Right lobe of liver (tissue), 6 donors: ENCODE measurements around the gene MRFAP1L1. TPM values are rescaled to one million over a fixed set of nuclear protein-coding genes. Genes with fewer than 3 reads are reported as not detected.

ENCODE experiments used
- ATAC-seq, 4 donors: fragments of 200-7000 bp; cut with Tn5 transposase; one replicate each; pipeline ENCODE4 v1.9.1; 2020; ENCODE audit warnings: mild to moderate bottlenecking in 4 of 4, moderate library complexity in 4 of 4
- DNase-seq, 3 donors: peaks; one replicate each; pipeline ENCODE4 v3.0.0-alpha.2; 2020
- H3K27ac ChIP-seq, 3 donors: fragments of 200-600 bp; one replicate each; pipeline ENCODE4 v1.8.0; 2022
- H3K27me3 ChIP-seq, 2 donors: fragments of 200-600 bp; one replicate each; pipeline ENCODE4 v1.8.0; 2022
- H3K36me3 ChIP-seq, 4 donors: fragments of 200-600 bp; sonication (generic) in 1 of 4; one replicate each; pipeline versions ENCODE4 v1.5.1 to v1.8.0; 2017 to 2022; ENCODE audit warnings: control low read depth in 1 of 4
- H3K4me1 ChIP-seq, 4 donors: fragments of 200-600 bp; sonication (generic) in 1 of 4; one replicate each; pipeline versions ENCODE4 v1.5.1 to v1.8.0; 2017 to 2022; ENCODE audit warnings: control low read depth in 1 of 4
- H3K4me3 ChIP-seq, 3 donors: fragments of 200-600 bp; one replicate each; pipeline ENCODE4 v1.8.0; 2022
- H3K9me3 ChIP-seq, 4 donors: fragments of 200-600 bp; sonication (generic) in 1 of 4; one replicate each; pipeline versions ENCODE4 v1.5.1 to v1.8.0; 2017 to 2022; ENCODE audit warnings: control low read depth in 1 of 4
- POLR2A ChIP-seq: fragments of 450-650 bp; IDR thresholded peaks from one replicate; pipeline ENCODE4 v1.6.1; 2017; ENCODE audit warnings: antibody characterized with exemption, mild to moderate bottlenecking
- WGBS: methylation state at CpG from one replicate; pipeline ENCODE4 v1.1.6; 2018; ENCODE audit warnings: low coverage, low lambda C conversion rate; ENCODE audit not compliant: insufficient coverage; ENCODE audit errors: missing lambda C conversion rate; 5-methylcytosine and 5-hydroxymethylcytosine counted together
- intact Hi-C, 2 donors: fragments of 100-400 bp; cut with DNase I; formaldehyde crosslinking; loops; one replicate each; pipeline versions ENCODE4 v1.11.2 to v1.14.1; 2022
- total RNA-seq, 6 experiments: library from RNA; depleted of rRNA in 2 of 6; stranded (reverse); fragments of >200 nt in 2 of 6; fragmentation: NEBNext Ultra II Directional in 3 of 6; extraction: Animal tissue kit (Norgen Biotek cat#: 25700) in 3 of 6; gene quantifications; one replicate each; pipeline versions ENCODE4 v1.1.0 to v1.2.4, GENCODE V29; 2016 to 2023
- TF ChIP-seq, protein P1 (sequence below), 4 donors: fragments of 200-600 bp in 3 of 4; fragments of 450-650 bp in 1 of 4; IDR thresholded peaks; one replicate each; pipeline versions ENCODE4 v1.5.1 to v1.8.0; 2016 to 2022; ENCODE audit warnings: antibody characterized with exemption in 4 of 4, mild to moderate bottlenecking in 2 of 4
- donor health status: DM: no; HTN: yes; CAD: no.
- donor health status: DM: no; HTN: no; CAD: no.
- donor health status: DM: no; HTN: no; CAD: no.
- donor health status: DM: no; HTN: yes; CAD: no.
- donor health status: DM: no; HTN: yes; CAD: no.

The MRFAP1L1 gene
- total RNA-seq, 6 experiments from 2014 or later, result 18.9 to 30.7 (median 28.4) TPM

DNA sequence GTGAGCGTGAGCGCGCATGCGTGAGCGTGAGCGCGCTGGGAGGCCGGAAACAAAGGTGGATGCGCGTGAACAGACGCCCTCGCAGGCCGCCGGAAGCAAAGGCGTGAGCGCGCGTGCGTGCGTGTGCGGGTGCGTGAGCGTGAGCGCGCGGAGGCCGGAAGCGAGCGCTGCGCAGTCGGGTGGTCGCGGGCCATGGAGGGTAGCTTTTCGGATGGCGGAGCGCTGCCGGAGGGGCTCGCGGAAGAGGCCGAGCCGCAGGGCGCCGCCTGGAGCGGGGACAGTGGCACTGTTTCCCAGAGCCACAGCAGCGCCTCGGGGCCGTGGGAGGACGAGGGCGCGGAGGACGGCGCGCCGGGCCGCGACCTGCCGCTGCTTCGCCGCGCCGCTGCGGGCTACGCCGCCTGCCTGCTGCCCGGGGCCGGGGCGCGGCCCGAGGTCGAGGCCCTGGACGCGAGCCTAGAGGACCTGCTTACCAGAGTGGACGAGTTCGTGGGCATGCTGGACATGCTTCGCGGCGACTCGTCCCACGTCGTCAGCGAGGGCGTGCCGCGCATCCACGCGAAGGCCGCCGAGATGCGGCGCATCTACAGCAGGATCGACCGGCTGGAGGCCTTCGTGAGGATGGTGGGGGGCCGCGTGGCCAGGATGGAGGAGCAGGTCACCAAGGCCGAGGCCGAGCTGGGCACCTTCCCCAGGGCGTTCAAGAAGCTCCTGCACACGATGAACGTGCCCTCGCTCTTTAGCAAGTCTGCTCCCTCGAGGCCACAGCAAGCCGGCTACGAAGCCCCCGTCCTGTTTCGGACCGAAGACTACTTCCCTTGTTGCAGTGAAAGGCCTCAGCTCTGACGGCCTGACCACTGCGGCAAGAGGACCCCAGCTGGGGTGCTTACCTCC lies 6.6 kb upstream of the MRFAP1L1 start, which contains the start of gene BLOC1S4:
TSS of gene BLOC1S4 (plus strand) at position 157 of the 894 bp plus-strand sequence. CDS start at position 193, 36 bp downstream.
- whole genome bisulfite sequencing, result under 1% methylated on average over 34 of the region's 109 CpGs
- intact Hi-C loops, result no loop called here
- ATAC-seq, result peak; percentile 92 to 96 (median 94)

DNA sequence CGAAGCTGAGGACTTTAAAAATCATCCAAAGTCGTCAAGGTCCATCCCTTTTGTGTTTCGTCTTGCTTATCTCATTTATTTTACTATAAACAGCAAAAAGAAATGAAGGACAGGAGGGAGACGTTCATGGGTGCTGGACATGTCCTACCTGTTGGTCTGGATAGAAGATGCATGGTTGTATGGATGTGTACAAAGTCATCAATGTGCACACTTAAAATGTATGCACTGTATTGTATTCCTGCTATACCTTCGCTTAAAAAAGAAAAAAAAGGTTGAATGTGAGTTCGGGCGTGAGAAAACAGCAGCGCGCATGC lies 6.0 kb upstream of the MRFAP1L1 start:
- DNase-seq (no peak), ATAC-seq (no peak)
- Histone ChIP-seq H3K4me1 (peaks cover 0 to 15% (median 5%) of the 10 kb centered on the region in 4 donors), H3K4me3 (peak overlapping the region; percentile 67 to 87 (median 69)), H3K27ac (peak overlapping the region; percentile 21 to 77 (median 68)), H3K36me3 (no peaks in the 10 kb centered on the region), H3K9me3 (no peaks in the 10 kb centered on the region), H3K27me3 (no peaks in the 10 kb centered on the region)
- TF ChIP-seq POLR2A, result no peak
- intact Hi-C loops, result no loop called here
- WGBS, result 7% methylated on average over 9 of the region's 9 CpGs

More for the DNA sequence above, 6.6 kb upstream of the MRFAP1L1 start, which contains the start of gene BLOC1S4:
- Histone ChIP-seq H3K4me3 (peak within 1 kb of the TSS; percentile 67 to 87 (median 69)), H3K4me1 (peaks cover 0 to 15% (median 5%) of the 10 kb centered on the region in 4 donors), H3K27me3 (no peaks in the 10 kb centered on the region), H3K27ac (peak within 1 kb of the TSS; percentile 68 to 86 (median 77)), H3K9me3 (no peaks in the 10 kb centered on the region), H3K36me3 (no peaks in the 10 kb centered on the region)
- TF ChIP-seq, protein P1, sequence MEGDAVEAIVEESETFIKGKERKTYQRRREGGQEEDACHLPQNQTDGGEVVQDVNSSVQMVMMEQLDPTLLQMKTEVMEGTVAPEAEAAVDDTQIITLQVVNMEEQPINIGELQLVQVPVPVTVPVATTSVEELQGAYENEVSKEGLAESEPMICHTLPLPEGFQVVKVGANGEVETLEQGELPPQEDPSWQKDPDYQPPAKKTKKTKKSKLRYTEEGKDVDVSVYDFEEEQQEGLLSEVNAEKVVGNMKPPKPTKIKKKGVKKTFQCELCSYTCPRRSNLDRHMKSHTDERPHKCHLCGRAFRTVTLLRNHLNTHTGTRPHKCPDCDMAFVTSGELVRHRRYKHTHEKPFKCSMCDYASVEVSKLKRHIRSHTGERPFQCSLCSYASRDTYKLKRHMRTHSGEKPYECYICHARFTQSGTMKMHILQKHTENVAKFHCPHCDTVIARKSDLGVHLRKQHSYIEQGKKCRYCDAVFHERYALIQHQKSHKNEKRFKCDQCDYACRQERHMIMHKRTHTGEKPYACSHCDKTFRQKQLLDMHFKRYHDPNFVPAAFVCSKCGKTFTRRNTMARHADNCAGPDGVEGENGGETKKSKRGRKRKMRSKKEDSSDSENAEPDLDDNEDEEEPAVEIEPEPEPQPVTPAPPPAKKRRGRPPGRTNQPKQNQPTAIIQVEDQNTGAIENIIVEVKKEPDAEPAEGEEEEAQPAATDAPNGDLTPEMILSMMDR (IDR thresholded peaks at IDR 0.05), result peak in 2 of 4 donors; percentile 11 to 33
- TF ChIP-seq POLR2A, result peak; percentile 88
- DNase-seq, result peak; percentile 89 to 91 (median 89)

DNA sequence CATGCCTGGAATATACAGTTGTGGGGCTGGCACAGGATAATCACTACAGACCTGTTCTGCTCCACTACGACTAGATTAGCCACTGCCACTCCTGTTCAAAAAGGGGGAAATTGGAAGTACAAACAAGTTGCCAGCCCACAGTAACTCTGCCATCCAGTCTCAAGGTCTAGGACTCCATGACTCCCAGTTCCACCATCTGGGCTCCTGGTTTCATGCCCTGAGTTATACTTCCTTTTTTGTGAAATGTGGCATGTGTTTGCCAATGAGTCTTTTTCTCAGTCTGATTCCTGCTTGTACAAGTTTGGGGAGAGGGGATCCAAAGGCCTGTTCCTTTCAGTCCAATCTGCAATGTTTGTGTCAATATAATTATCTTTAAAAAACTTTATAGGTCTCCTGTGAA lies 5.3 kb upstream of the MRFAP1L1 start:
- 75% methylated on average over 1 of the region's 1 CpG for WGBS
- no peaks in the 10 kb centered on the region for H3K9me3 ChIP-seq
- intact Hi-C loops, result no loop called here
- H3K4me1 ChIP-seq, result peaks cover 0 to 21% (median 6%) of the 10 kb centered on the region in 4 donors
- ATAC-seq (no peak), DNase-seq (peak in 1 of 3 donors; percentile 22)
- no peak overlapping the region for H3K27ac ChIP-seq
- H3K4me3 ChIP-seq, result no peak overlapping the region
- no peaks in the 10 kb centered on the region for H3K36me3 ChIP-seq
- no peaks in the 10 kb centered on the region for H3K27me3 ChIP-seq
- no peak for TF ChIP-seq POLR2A
- TF ChIP-seq, protein P1 (IDR thresholded peaks at IDR 0.05), result no peak

DNA sequence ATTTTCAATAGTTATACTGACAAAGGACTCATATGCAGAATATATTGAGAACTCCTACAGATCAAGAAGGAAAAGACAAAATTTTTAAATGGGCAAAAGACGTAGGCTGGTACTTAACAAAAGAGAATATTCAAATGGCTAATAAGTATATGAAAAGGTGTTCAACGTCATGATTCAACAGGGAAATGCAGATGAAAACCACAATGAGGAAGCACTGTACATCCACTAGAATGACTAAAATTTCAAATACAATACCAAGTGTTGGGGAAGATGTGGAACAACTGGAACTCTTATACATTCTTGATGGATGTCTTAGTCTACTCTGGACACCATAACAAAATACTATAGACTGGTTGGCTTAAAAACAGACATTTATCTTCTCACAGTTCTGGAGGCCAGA lies 1.3 kb upstream of the MRFAP1L1 start:
- no peak for ATAC-seq
- no peak overlapping the region for H3K4me3 ChIP-seq
- no peaks in the 10 kb centered on the region for H3K27me3 ChIP-seq
- no peak for DNase-seq
- intact Hi-C loops, result no loop called here
- TF ChIP-seq, protein P1 (IDR thresholded peaks at IDR 0.05), result no peak
- TF ChIP-seq POLR2A, result no peak
- WGBS, result 63% methylated on average over 2 of the region's 2 CpGs
- H3K27ac ChIP-seq, result no peak overlapping the region
- no peaks in the 10 kb centered on the region for H3K9me3 ChIP-seq
- H3K4me1 ChIP-seq, result peaks cover 0 to 32% (median 16%) of the 10 kb centered on the region in 4 donors
- H3K36me3 ChIP-seq, result peaks cover 0 to 2% (median 0%) of the 10 kb centered on the region in 4 donors

DNA sequence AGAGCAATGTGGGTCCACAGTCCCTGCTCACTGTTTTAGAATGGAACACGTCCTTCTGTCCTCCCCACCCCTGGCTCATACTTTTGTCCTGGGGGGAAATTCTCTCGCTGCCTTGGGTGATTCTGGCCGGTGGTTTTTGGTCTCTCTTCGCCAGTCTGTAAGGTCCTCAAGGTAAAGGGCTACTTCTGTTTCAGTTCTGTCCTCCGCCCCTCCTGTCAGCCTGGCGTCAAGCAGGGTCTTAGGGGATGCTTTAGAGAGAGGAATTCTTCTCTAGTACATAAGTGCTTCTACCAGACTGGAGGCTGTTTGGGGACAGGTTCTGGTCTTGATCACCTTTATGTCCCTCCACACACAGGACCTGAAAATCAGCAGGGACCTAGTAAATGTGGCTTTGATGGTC lies 617 bp upstream of the MRFAP1L1 start:
- ATAC-seq (peak in 2 of 4 donors; percentile 3 to 4), DNase-seq (no peak)
- intact Hi-C loops, result no loop called here
- H3K27me3 ChIP-seq, result no peaks in the 10 kb centered on the region
- H3K9me3 ChIP-seq, result no peaks in the 10 kb centered on the region
- peak overlapping the region; percentile 76 to 83 (median 76) for H3K4me3 ChIP-seq
- H3K4me1 ChIP-seq, result peaks cover 0 to 38% (median 19%) of the 10 kb centered on the region in 4 donors
- WGBS, result 4% methylated on average over 6 of the region's 6 CpGs
- H3K36me3 ChIP-seq, result peaks cover 0 to 2% (median 0%) of the 10 kb centered on the region in 4 donors
- no peak for TF ChIP-seq POLR2A
- TF ChIP-seq, protein P1 (IDR thresholded peaks at IDR 0.05), result no peak
- H3K27ac ChIP-seq, result peak overlapping the region; percentile 19 to 83 (median 75)
